GM19452 (cell line): Measurements from ENCODE around the gene NUP153.
"Not testable (repeated sequence)": the region's sequence is repeated elsewhere in the genome, so short reads cannot be mapped to it uniquely, and the experiment has no call there.

Experiments used
- ATAC-seq: cut with Tn5 transposase; IDR thresholded peaks from one replicate; pipeline ENCODE4 v1.9.1; 2021; ENCODE audit not compliant: unreplicated experiment

Gene NUP153

DNA sequence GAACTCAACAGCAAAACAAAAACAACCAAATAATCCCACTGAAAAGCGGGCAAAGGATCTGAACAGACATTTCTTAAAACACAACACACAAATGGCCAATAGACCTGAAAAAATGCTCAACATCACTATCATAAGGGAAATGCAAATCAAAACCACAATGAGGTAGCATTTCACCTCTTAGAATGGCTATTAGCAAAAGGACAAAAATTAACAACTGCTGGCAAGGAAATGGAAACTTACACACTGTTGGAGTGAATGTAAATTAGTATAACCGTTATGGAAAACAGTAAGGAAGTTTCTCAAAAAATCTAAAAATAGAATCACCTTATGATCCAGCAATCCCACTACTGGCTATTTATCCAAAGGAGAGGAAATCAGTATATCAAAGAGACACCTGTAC is 85.7 kb downstream of the NUP153 start:
- ATAC-seq, result peak; percentile 83

DNA sequence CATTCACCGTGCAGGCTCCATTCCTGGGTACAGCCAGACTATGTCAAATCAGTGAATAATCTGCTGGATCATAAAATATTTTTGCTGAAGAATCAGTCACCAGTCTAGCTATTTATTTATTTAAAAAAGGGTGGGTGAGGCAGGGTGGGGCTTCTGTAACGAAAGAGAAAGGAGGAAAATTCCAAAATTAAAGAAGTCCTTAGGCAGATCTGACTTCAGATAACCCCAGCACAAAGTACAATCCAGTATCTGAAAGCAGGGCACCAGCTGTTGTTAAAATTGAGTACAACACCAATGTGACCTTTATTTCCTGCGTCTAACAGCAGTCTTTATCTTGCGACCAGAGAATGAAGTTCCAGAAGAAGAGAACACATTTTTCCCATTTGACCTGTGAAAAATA is 90.9 kb downstream of the NUP153 start:
- no peak for ATAC-seq

DNA sequence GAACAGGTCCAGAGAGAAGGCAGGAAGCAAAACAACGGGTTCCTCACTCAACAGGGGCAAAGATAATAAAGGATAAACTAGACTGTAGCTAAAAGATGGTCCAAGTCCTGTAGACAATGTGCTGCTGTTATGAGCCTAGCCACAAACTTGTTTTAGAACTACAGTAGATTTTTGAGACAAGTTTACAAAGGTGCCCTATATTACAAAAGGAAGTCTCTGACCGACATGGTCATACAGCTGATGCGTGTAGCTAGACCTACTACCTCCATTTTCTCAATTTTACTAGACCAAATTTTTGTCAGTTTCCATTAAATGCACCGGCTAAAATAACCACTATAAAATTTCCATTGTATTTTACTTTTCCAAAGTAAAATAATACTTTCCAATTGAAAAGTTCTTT is 94.7 kb downstream of the NUP153 start:
- no peak for ATAC-seq

DNA sequence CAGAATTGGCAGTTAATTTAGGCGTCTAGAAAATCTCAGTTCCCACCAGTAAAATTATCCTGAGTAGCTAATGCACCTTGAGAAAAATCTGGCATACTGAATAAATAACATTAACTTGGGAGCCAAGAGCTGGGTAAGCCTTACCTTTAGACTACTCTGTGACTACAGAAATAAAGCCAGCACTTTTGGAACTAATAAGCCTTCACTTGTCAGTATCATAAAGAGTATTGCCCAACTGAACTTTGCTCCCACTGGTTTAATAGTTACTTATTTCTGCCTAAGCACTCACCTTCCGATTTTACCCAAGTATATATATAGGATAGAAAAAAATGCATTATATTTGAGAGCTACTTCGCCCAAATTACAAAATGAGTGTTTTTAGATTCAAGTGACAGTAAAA is 95.9 kb downstream of the NUP153 start:
- ATAC-seq, result no peak

DNA sequence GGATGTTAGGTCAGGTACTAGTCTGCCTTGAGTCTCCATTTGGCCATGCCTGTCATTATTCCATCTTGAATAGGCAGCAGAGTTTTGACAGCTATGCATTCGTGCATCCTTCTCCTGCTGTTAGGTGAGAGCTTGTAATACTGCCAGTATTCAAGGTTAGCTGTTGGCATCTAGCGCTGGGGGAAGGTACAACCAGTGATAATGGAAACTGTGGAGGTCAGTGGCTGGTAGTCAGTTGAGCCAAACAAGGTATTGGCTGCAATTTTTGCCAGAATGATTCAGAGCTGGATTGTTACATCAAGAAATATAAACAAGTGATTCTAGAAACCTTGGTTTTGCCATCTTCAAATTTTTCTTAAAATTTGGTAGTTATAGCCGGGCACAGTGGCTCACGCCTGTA is 100.1 kb downstream of the NUP153 start:
- ATAC-seq, result no peak

DNA sequence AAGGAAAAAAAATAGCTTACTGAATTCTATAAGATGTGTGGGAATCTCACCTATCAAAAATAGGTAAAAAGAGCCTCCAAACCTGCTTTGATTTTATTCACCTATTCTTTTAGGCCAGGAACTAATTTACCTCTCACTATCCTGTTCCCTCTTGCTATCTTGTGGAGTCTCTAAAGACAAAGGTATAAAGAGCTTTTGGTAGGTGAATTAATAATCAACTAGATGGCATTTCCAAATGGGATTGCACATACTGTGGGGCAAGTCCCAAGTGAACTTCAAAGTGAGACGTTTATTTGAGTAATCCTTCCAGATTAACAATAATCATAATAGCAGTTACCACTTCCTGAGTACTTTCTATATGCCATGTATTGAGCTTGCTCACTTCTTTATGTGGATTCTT is 103.8 kb downstream of the NUP153 start:
- ATAC-seq, result no peak

DNA sequence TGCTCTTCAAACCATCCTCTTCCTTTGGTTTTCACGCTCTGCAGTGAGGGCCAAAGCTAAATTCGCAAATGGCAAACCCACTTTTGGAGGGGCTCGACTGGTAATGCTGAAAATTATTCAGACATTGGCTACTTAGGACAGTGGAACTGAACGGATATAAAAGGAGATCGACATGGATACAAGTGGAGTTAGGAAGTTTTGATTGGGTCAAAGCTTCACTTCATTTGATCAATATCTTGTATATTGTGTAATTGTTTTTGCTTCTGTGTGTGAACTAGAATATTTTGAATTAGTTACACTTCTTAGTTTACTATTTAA is 105.4 kb downstream of the NUP153 start:
- no peak for ATAC-seq

DNA sequence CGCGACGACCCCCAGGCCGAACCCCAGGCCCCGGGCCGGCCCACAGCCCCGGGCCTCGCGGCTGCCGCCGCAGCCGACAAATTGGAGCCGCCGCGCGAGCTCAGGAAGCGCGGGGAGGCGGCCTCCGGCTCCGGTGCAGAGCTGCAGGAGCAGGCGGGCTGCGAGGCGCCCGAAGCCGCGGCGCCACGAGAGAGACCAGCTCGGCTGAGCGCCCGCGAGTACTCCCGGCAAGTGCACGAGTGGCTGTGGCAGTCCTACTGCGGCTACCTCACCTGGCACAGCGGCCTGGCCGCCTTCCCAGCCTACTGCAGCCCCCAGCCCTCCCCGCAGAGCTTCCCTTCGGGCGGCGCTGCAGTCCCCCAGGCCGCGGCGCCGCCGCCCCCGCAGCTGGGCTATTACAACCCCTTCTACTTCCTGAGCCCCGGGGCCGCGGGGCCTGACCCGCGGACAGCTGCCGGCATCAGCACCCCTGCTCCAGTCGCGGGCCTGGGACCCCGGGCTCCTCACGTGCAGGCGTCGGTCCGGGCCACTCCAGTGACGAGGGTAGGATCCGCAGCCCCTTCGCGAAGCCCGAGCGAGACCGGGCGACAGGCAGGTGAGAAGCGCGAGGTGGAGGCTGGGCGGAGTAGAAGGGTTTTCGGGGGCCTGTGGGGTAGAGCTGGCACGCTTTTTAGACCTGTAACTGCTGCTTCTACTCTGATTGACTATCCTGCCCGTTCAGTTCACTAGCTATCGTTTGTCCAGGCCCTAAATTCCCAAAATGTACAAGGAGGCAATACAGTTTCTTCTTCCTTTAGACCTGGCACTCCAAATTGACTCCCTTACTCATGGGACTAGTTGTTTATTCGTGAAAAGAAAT is 106.0 kb downstream of the NUP153 start:
- ATAC-seq, result peak; percentile 54

DNA sequence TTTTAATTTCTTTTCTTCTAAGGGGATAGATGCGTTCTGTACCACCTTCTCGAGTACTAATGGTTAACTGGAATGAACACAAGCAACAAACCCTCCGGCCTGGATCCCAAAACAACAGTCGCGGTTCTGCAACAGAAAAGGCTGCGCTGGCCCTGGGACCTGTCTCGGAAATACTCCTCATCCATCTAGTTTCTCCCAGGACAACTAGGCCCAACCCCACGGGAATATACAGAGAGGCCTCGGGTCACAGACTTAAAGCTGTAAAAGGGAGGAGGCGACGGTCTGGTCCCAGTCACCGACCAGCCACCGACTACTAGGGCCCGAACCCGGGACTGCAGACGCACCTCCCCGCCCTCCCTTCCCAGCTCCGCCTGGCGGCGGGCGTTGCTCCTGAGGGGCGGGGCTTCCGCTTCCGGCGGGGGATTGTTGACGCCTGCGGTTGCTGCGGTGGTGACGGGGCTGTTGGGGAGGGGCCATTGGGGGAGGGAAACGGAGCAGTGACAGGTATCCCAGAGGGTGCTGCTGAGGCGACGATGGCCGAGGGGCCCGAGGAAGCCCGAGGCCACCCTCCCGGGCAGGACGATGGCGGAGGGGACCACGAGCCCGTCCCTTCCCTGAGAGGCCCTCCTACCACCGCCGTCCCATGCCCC is 106.7 kb downstream of the NUP153 start, which contains the start of gene FAM8A1:
Gene FAM8A1 (plus strand): TSS at position 426 of the 650 bp plus-strand sequence. CDS start 108 bp downstream, at position 534.
- ATAC-seq, result peak; percentile 85

DNA sequence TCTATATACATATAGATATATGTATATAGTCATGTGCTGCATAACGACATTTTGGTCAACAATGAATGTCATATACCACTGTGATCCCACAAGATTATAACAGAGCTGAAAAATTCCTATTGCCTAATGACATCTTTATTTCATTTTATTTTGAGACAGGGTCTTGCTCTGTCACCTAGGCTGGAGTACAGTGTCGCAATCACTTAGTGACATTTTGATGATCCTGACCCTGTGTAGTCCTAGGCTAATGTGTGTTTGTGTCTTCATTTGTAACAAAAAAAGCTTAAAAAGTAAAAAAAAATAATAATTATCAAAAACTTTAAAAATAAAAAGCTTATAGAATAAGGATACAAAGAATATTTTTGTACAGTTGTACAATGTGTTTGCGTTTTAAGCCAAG is 110.6 kb downstream of the NUP153 start:
- no peak for ATAC-seq

DNA sequence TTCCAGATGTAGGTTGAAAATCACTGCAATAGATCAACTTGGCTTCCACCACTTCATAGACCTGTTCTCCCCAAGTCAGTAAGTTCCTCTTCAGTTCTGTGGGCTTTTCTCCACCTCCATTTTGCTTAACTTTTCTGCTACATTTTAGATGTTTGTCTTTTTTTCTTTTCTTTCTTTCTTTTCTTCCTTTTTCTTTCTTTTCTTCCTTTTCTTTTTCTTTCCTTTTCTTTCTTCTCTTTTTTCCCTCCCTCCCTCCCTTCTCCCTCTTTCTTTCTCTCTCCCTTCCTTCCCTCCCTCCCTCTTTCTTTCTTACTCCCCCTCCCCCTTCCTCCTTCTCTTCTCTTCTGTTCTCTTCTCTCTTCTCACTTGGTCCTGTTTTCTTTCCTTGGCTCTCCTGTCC is 113.5 kb downstream of the NUP153 start:
- no peak for ATAC-seq

DNA sequence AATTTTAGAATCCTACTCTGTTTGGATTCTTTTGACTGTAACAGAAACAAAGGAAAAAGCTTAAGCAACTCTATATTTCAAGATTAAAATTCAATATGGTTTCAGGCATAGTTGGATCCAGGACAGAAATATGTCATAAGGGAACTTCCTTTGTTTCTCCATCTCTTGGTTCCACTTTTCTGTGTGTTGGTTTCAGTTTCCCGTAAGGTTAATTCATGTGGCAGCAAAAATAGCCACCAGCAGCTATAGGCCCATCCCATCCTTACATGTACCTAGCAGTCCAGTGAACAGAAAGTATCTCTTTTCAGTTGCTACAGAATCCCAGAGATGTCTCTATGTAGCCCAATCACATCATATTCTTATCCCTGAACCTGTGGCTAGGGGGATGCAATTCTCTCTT is 115.4 kb downstream of the NUP153 start:
- no peak for ATAC-seq

DNA sequence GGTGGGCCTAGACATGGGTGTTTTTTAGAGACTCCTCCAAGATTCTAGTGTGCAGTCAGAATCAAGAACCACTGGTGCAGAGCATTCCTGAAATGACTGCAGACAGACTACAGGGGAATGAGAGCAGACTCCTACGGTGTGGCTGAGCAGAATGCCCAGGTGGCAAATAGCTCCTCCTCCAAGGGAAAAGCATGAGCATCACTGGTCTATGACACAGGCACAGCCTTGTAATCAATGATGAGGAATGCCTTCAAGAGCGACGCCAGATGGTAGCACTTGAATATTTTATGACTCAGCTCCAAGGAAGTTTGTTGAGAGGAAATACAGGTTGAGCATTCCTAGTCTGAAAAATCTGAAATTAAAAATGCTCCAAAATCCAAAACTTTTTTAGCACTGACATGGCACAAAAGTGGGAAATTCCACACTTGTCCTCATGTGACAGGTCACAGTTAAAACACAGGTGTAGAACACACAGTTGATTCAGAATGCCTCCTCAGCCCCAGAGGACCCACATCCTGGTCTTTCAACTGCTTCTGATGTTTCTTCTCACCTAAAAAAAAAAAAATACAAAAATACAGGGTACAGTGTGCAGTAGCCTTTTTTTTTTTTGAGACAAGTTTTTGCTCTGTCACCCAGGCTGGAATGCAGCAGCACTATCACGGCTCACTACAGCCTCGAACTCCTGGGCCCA is 117.2 kb downstream of the NUP153 start:
- no peak for ATAC-seq

DNA sequence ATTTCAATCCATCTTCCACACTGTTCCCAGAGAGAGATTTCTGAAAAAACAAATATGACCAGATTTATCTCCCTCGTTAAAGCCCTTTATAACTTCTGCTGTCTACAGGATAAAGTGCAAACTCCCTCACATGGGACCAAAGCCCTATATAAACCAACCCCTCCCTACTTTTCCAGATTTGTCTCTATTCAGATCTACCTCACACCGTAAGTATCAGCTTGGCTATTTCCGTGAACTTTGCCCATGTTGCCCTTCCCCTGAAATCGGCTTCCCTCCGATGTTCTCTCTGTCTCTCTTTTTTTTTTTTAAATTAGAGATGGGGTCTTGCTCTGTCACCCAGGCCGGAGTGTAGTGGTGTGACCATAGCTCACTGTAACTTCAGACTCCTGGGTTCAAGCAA is 118.7 kb downstream of the NUP153 start:
- ATAC-seq, result no peak

DNA sequence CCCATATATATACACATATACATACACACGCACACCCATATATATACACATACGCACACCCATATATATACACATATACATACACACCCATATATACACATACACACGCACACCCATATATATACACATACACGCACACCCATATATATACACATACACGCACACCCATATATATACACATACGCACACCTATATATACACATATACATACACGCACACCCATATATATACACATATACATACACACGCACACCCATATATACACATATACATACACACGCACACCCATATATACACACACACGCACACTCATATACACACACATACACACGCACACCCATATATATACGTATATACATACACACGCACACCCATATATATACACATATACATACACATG is 120.1 kb downstream of the NUP153 start:
- not testable (repeated sequence) for ATAC-seq

DNA sequence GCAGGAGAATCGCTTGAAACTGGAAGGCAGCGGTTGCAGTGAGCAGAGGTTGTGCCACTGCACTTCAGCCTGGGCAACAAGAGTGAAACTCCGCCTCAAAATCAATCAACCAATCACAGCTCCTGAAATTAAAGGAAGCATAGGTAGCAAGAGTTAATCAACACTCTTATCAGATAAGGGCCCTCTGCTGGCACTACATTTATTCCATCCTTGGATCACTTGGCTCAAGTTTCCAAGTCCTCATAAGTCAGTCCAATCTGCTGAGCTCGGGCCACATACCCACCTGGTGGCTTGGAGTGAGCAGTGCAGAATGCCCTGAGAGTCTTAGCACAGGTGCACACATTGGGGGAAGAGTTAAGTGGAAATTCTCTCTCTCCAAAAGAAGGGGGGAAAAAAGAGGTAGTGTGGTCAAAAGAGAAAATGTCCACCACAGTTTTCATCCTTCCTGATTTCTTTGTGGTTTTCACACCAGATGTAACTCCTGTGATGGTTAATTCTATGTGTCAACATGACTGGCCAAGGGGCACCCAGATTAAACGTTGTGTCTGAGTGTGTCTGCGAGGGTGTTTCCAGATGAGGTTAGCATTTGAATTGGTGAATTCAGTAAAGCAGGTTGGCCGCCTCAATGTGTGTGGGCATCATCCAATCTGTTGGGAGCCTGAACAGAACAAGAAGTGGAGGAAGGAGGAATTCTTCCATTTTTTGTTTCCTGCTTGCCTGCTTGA is 120.8 kb downstream of the NUP153 start:
- ATAC-seq, result no peak

DNA sequence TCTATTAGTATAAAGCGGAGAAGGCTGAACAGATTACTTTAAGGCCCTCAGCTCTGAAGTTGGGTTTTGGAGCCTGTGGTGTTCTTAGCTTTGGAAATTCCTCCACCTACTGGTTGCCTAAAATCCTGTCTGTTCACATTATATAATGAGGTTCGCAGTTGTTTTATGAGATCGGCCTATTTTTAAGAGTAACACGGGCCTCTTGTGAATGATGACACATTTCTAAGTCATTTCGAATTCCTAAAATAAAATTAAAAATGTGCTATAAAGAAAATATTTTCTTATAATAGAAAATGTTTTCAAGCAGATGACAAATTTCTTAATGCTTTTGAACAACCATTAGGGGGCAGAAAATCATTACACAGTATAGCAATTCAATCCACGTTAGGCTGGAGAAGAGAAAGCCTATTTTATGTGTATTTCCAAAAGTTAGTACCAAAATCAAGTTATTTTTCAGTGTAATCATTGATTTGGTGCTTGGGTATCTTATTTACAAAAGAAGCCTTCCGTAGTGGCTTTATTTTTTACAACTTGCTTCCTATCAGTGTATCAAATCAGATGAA is 122.4 kb downstream of the NUP153 start:
- ATAC-seq, result no peak

DNA sequence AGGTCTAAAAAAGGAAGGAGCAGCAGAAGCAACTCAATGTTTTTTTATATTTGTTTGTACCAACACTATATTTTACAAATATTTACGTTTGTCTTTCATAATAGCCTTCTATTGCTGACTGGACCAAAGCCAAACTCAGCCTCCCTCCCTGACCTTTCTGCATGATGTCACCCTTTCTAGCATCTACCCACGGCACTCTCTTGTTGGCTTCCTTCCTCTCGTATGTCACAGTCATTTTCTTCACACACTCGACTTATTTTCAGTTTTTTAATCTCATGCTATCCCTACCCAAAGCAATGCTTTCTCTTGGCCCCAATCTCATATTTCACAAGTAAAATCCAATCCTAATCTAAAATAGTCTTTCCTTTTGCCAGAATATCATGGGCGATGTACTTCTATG is 122.9 kb downstream of the NUP153 start:
- ATAC-seq, result no peak

DNA sequence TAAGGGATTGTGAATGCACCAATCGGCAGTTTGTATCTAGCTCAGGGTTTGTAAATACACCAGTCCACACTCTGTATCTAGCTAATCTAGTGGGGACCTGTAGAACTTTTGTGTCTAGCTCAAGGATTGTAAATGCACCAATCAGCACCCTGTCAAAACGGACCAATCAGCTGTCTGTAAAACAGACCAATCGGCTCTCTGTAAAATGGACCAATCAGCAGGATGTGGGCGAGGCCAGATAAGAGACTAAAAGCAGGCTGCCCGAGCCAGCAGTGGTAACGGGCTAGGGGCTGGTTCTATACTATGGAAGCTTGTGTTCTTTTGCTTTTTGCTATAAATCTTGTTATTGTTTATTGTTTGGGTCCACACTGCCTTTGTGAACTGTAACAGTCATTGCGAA is 125.4 kb downstream of the NUP153 start:
- not testable (repeated sequence) for ATAC-seq

DNA sequence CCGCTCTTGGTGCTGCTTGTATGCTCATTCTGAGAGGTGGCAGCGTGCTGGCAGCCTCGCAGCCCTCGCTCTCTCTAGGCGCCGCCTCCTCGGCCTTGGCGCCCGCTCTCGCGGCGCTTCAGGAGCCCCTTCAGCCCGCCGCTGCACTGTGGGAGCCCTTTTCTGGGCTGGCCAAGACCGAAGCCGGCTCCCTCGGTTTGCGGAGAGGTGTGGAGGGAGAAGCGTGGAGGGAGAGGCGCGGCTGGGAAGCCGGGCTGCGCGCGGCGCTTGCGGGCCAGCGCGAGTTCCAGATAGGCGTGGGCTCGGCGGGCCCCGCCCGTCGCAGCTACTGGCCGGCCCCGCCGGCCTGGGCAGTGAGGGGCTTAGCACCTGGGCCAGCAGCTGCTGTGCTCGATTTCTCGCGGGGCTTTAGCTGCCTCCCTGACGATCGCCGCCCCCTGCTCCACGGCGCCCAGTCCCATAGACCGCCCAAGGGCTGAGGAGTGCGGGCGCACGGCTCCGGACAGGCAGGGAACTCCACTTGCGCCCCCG is 126.1 kb downstream of the NUP153 start:
- ATAC-seq, result peak; percentile 67

DNA sequence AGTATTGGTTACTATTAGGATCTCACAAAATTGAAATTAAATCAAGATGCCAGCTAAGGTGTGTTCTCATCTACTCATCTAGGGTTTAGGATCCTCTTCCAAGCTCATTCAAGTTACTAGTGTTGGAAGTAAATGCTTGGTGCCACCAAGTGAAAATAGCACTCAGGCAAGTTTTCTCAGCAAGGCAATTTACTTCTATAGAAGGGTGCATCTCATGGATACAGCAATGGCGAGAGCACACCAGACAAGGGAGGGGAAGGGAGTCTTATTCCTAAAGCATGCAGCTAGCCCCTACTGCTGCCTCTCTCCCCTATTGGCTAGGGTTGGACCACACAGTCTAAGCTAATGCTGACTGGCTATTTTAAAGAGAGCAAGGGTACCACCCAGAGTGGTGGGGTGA is 129.7 kb downstream of the NUP153 start:
- no peak for ATAC-seq
